Esophagus (tissue), 2 donors: ENCODE results near the gene ZBTB47. TPM values are rescaled to one million over a fixed set of nuclear protein-coding genes. Genes with fewer than 3 reads are reported as not detected.
A peak's percentile ranks its signal among the peaks of the same experiment; 100 is the strongest.

Source experiments
- H3K27ac ChIP-seq, 2 donors: one replicate each; pipeline ENCODE4 v1.5.1; 2013; ENCODE audit warnings: low read depth in 2 of 2, mild to moderate bottlenecking in 2 of 2, inconsistent platforms in 1 of 2, low read length in 1 of 2, moderate library complexity in 1 of 2
- H3K27me3 ChIP-seq, 2 donors: one replicate each; pipeline ENCODE4 v1.6.1; 2013; ENCODE audit warnings: low read length in 2 of 2, control low read depth in 1 of 2, mild to moderate bottlenecking in 1 of 2; ENCODE audit not compliant: insufficient read depth in 2 of 2, control insufficient read depth in 1 of 2
- H3K36me3 ChIP-seq, 2 donors: one replicate each; pipeline ENCODE4 v1.6.1; 2013; ENCODE audit warnings: low read length in 1 of 2; ENCODE audit not compliant: control insufficient read depth in 2 of 2, insufficient read depth in 2 of 2
- H3K4me1 ChIP-seq, 2 donors: one replicate each; pipeline ENCODE4 v1.6.1; 2013; ENCODE audit warnings: low read length in 1 of 2; ENCODE audit not compliant: control insufficient read depth in 2 of 2, insufficient read depth in 2 of 2
- H3K4me3 ChIP-seq, 2 donors: one replicate each; pipeline ENCODE4 v1.5.1; 2013; ENCODE audit warnings: low read length in 2 of 2, mild to moderate bottlenecking in 2 of 2, low read depth in 1 of 2, moderate library complexity in 1 of 2
- H3K9me3 ChIP-seq, 2 donors: one replicate each; pipeline ENCODE4 v1.6.1; 2013; ENCODE audit warnings: mild to moderate bottlenecking in 2 of 2, low read depth in 1 of 2, low read length in 1 of 2, moderate library complexity in 1 of 2; ENCODE audit not compliant: control insufficient read depth in 2 of 2, insufficient read depth in 1 of 2
- WGBS, 2 donors: extraction: QIAGEN DNeasy Blood & Tissue Kit; methylation state at CpG; one replicate each; pipeline ENCODE4 v1.1.7; 2013; 5-methylcytosine and 5-hydroxymethylcytosine counted together
- polyA plus RNA-seq, 2 donors: library from polyadenylated mRNA; stranded (reverse); fragments of 200-250 nt; gene quantifications; one replicate each; pipeline ENCODE4 v1.2.3, GENCODE V29; 2013
- donor health status: healthy with polysubstance abuse.
- donor health status: Bipolar disorder and iron deficiency.

ZBTB47 gene
- polyA plus RNA-seq, 2 donors, result 3.5 to 6.0 TPM

- Histone ChIP-seq H3K27me3 (no peaks in the 10 kb centered on the region), H3K9me3 (peaks cover 0 to 3% of the 10 kb centered on the region in 2 donors), H3K27ac (no peak overlapping the region), H3K36me3 (no peaks in the 10 kb centered on the region), H3K4me1 (peaks cover 3 to 9% of the 10 kb centered on the region in 2 donors), H3K4me3 (no peak overlapping the region)
- 88 to 90% methylated on average over 4 of the region's 4 CpGs for WGBS, 2 donors
Measured at GRCh38 chr3:42680806-42681205, 27.3 kb downstream of the ZBTB47 start.

GRCh38 chr3:42681361-42682038 lies 28.0 kb downstream of the ZBTB47 start:
- H3K27ac ChIP-seq, result no peak overlapping the region
- no peaks in the 10 kb centered on the region for H3K36me3 ChIP-seq
- peaks cover 6 to 12% of the 10 kb centered on the region in 2 donors for H3K4me1 ChIP-seq
- H3K27me3 ChIP-seq, result no peaks in the 10 kb centered on the region
- no peak overlapping the region for H3K4me3 ChIP-seq
- peaks cover 0 to 3% of the 10 kb centered on the region in 2 donors for H3K9me3 ChIP-seq
- 84 to 85% methylated on average over 10 of the region's 10 CpGs for WGBS, 2 donors

GRCh38 chr3:42682301-42683070 lies 29.0 kb downstream of the ZBTB47 start:
- Histone ChIP-seq H3K4me1 (peaks cover 6 to 12% of the 10 kb centered on the region in 2 donors), H3K27ac (no peak overlapping the region), H3K9me3 (peaks cover 0 to 3% of the 10 kb centered on the region in 2 donors), H3K27me3 (no peaks in the 10 kb centered on the region), H3K36me3 (no peaks in the 10 kb centered on the region), H3K4me3 (no peak overlapping the region)
- 75 to 81% methylated on average over 12 of the region's 12 CpGs for WGBS, 2 donors

- H3K9me3 ChIP-seq, result peaks cover 0 to 3% of the 10 kb centered on the region in 2 donors
- 33 to 39% methylated on average over 10 of the region's 10 CpGs for WGBS, 2 donors
- no peak overlapping the region for H3K4me3 ChIP-seq
- H3K27ac ChIP-seq, result peak overlapping the region; percentile 50 to 61
- H3K27me3 ChIP-seq, result no peaks in the 10 kb centered on the region
- H3K4me1 ChIP-seq, result peaks cover 6 to 12% of the 10 kb centered on the region in 2 donors
- no peaks in the 10 kb centered on the region for H3K36me3 ChIP-seq
Measured at GRCh38 chr3:42683875-42684598, 30.5 kb downstream of the ZBTB47 start.

- 79 to 80% methylated on average over 7 of the region's 7 CpGs for WGBS, 2 donors
- Histone ChIP-seq H3K27me3 (no peaks in the 10 kb centered on the region), H3K4me3 (no peak overlapping the region), H3K9me3 (peaks cover 0 to 3% of the 10 kb centered on the region in 2 donors), H3K27ac (no peak overlapping the region), H3K36me3 (no peaks in the 10 kb centered on the region), H3K4me1 (peaks cover 6 to 12% of the 10 kb centered on the region in 2 donors)
Measured at GRCh38 chr3:42684632-42685362, 31.3 kb downstream of the ZBTB47 start.

- H3K27ac ChIP-seq, result no peak within 1 kb of the TSS
- peaks cover 0 to 3% of the 10 kb centered on the region in 2 donors for H3K9me3 ChIP-seq
- no peak within 1 kb of the TSS for H3K4me3 ChIP-seq
- WGBS, 2 donors, result 48 to 59% methylated on average over 34 of the region's 34 CpGs
- no peaks in the 10 kb centered on the region for H3K36me3 ChIP-seq
- H3K4me1 ChIP-seq, result peaks cover 6 to 12% of the 10 kb centered on the region in 2 donors
- no peaks in the 10 kb centered on the region for H3K27me3 ChIP-seq
Measured at GRCh38 chr3:42685363-42685881, 31.9 kb downstream of the ZBTB47 start, which contains the start of gene KLHL40. KLHL40 (plus strand) TSS chr3:42685537; CDS start chr3:42685619, 82 bp downstream.

- no peak overlapping the region for H3K4me3 ChIP-seq
- 34 to 38% methylated on average over 77 to 80 of the region's 80 CpGs for WGBS, 2 donors
Measured at GRCh38 chr3:42685891-42686820, 32.7 kb downstream of the ZBTB47 start.

GRCh38 chr3:42686832-42687650 lies 33.5 kb downstream of the ZBTB47 start:
- Histone ChIP-seq H3K27me3 (no peaks in the 10 kb centered on the region), H3K36me3 (no peaks in the 10 kb centered on the region), H3K9me3 (peaks cover 0 to 3% of the 10 kb centered on the region in 2 donors), H3K4me1 (peaks cover 6 to 12% of the 10 kb centered on the region in 2 donors), H3K4me3 (no peak overlapping the region), H3K27ac (no peak overlapping the region)
- 87% methylated on average over 7 of the region's 7 CpGs for WGBS, 2 donors

More at GRCh38 chr3:42685891-42686820, 32.7 kb downstream of the ZBTB47 start:
- no peaks in the 10 kb centered on the region for H3K27me3 ChIP-seq
- H3K4me1 ChIP-seq, result peaks cover 6 to 12% of the 10 kb centered on the region in 2 donors
- H3K36me3 ChIP-seq, result no peaks in the 10 kb centered on the region
- peaks cover 0 to 3% of the 10 kb centered on the region in 2 donors for H3K9me3 ChIP-seq
- H3K27ac ChIP-seq, result no peak overlapping the region
